C4-2B (cell line): ENCODE results near the gene MEIOB.
"Not testable (repeated sequence)": the region's sequence is repeated elsewhere in the genome, so short reads cannot be mapped to it uniquely, and the experiment has no call there.

Experiments
- H3K27ac ChIP-seq: fragments of 450-650 bp; 2 replicates; pipeline ENCODE4 v1.5.1; 2017
- CTCF ChIP-seq: fragments of 450-650 bp; conservative IDR thresholded peaks from 2 replicates; pipeline ENCODE4 v1.5.1; 2017; ENCODE audit warnings: mild to moderate bottlenecking
- ZFX ChIP-seq: fragments of 450-650 bp; IDR thresholded peaks from 2 replicates; pipeline ENCODE4 v1.6.1; 2017

Gene MEIOB

GRCh38 chr16:1810536-1810935 lies 61.4 kb downstream of the MEIOB start:
- H3K27ac ChIP-seq = no peak overlapping the region
- TF ChIP-seq CTCF (no peak), ZFX (no peak)

- TF ChIP-seq ZFX (no peak), CTCF (no peak)
- no peak overlapping the region for H3K27ac ChIP-seq
These were observed 61.9 kb downstream of the MEIOB start for GRCh38 chr16:1810106-1810505.

GRCh38 chr16:1809281-1809801 lies 62.6 kb downstream of the MEIOB start:
- TF ChIP-seq CTCF (no peak), ZFX (no peak)
- no peak overlapping the region for H3K27ac ChIP-seq

GRCh38 chr16:1808691-1809090 lies 63.3 kb downstream of the MEIOB start:
- H3K27ac ChIP-seq = no peak overlapping the region
- TF ChIP-seq CTCF (no peak), ZFX (no peak)

- TF ChIP-seq CTCF = no peak
- no peak for TF ChIP-seq ZFX
- no peak overlapping the region for H3K27ac ChIP-seq
These were observed 64.3 kb downstream of the MEIOB start for GRCh38 chr16:1807626-1808025.

GRCh38 chr16:1800701-1801100 lies 71.3 kb downstream of the MEIOB start:
- TF ChIP-seq ZFX (no peak), CTCF (no peak)
- no peak overlapping the region for H3K27ac ChIP-seq

GRCh38 chr16:1799263-1799662 lies 72.7 kb downstream of the MEIOB start:
- H3K27ac ChIP-seq = not testable (repeated sequence)

GRCh38 chr16:1794908-1795666 lies 76.9 kb downstream of the MEIOB start:
- TF ChIP-seq ZFX = no peak
- no peak for TF ChIP-seq CTCF
- no peak overlapping the region for H3K27ac ChIP-seq
